Measurements from ENCODE around the gene RAP1A.

The RAP1A gene

DNA sequence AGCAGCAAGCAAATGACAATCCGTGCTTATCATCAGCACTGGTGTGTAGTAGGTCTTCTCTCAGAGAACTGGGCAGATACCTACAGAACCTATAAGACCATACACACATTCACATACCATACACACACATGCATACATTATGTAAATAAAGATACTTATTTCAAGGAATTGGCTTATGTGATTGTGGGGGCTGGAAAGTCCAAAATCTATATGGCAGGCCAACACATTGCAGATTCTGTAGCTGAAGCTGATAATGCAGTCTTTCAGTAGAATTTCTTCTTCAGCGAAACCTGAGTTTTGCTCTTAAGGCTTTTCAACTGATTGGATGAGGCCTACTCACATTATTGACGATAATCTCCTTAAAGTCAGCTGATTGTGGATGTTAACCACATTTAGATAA is 24.1 kb downstream of the RAP1A start:
- DNase-seq (ENCODE audit: low spot score) (no peak), ATAC-seq (ENCODE audit: low read depth) (no peak)
- no peaks in the 10 kb centered on the region for H3K9me3 ChIP-seq (ENCODE audit: severe bottlenecking)
- TF ChIP-seq, protein P1, sequence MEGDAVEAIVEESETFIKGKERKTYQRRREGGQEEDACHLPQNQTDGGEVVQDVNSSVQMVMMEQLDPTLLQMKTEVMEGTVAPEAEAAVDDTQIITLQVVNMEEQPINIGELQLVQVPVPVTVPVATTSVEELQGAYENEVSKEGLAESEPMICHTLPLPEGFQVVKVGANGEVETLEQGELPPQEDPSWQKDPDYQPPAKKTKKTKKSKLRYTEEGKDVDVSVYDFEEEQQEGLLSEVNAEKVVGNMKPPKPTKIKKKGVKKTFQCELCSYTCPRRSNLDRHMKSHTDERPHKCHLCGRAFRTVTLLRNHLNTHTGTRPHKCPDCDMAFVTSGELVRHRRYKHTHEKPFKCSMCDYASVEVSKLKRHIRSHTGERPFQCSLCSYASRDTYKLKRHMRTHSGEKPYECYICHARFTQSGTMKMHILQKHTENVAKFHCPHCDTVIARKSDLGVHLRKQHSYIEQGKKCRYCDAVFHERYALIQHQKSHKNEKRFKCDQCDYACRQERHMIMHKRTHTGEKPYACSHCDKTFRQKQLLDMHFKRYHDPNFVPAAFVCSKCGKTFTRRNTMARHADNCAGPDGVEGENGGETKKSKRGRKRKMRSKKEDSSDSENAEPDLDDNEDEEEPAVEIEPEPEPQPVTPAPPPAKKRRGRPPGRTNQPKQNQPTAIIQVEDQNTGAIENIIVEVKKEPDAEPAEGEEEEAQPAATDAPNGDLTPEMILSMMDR (IDR thresholded peaks at IDR 0.05; ENCODE audit: poor library complexity, severe bottlenecking): no peak
- H3K36me3 ChIP-seq (ENCODE audit: low read depth): no peaks in the 10 kb centered on the region
- H3K4me3 ChIP-seq (ENCODE audit: severe bottlenecking): no peak overlapping the region
- H3K4me1 ChIP-seq (ENCODE audit: insufficient read depth, poor library complexity, severe bottlenecking): no peaks in the 10 kb centered on the region
- no peak overlapping the region for H3K27ac ChIP-seq (ENCODE audit: poor library complexity, severe bottlenecking)
- no peaks in the 10 kb centered on the region for H3K27me3 ChIP-seq (ENCODE audit: insufficient read depth, poor library complexity, severe bottlenecking)

DNA sequence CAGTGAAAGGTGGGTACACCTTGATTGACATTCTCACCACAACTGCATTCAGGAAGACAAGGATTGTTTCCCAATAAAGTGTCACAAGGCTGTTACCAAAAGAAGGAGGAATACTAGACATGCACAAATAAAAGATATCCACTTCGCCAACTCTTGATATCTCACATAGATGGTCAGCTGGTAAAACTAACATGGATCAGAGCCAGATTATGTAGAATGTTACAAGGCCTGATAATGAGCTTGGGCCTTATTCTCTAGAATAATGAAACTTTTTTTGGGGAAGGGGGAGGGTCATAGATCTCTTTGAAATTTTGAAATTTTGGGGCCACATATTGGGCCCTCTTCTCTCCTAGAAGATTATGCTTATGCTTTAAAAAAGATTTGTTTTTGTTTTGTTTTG is 24.9 kb downstream of the RAP1A start:
- Histone ChIP-seq H3K4me1 (ENCODE audit: insufficient read depth, poor library complexity, severe bottlenecking) (no peaks in the 10 kb centered on the region), H3K27ac (ENCODE audit: poor library complexity, severe bottlenecking) (no peak overlapping the region), H3K36me3 (ENCODE audit: low read depth) (no peaks in the 10 kb centered on the region), H3K9me3 (ENCODE audit: severe bottlenecking) (no peaks in the 10 kb centered on the region), H3K4me3 (ENCODE audit: severe bottlenecking) (no peak overlapping the region), H3K27me3 (ENCODE audit: insufficient read depth, poor library complexity, severe bottlenecking) (no peaks in the 10 kb centered on the region)
- no peak for ATAC-seq (ENCODE audit: low read depth)
- DNase-seq (ENCODE audit: low spot score): no peak
- TF ChIP-seq, protein P1 (IDR thresholded peaks at IDR 0.05; ENCODE audit: poor library complexity, severe bottlenecking): no peak

DNA sequence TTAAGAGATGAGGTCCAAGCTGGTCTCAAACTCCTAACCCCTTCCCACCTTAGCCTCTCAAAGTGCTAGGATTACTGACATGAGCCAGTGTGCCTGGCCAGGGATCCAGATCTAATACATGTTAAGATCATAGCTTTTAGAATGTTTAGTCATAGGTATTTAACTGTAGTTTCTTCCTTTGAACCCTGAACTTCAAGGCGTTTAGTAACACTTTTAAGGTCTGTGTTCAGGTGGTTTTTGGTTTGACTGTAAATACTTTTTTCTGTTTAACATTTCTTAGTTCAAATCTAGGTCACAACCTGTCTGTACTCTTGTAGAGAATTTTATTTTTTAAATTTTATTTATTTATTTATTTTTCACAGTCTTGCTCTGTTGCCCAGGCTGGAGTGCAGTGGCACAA is 28.1 kb downstream of the RAP1A start:
- DNase-seq (ENCODE audit: low spot score) (no peak), ATAC-seq (ENCODE audit: low read depth) (no peak)
- Histone ChIP-seq H3K9me3 (ENCODE audit: severe bottlenecking) (no peaks in the 10 kb centered on the region), H3K27me3 (ENCODE audit: insufficient read depth, poor library complexity, severe bottlenecking) (no peaks in the 10 kb centered on the region), H3K4me3 (ENCODE audit: severe bottlenecking) (no peak overlapping the region), H3K27ac (ENCODE audit: poor library complexity, severe bottlenecking) (no peak overlapping the region), H3K36me3 (ENCODE audit: low read depth) (no peaks in the 10 kb centered on the region), H3K4me1 (ENCODE audit: insufficient read depth, poor library complexity, severe bottlenecking) (no peaks in the 10 kb centered on the region)
- TF ChIP-seq, protein P1 (IDR thresholded peaks at IDR 0.05; ENCODE audit: poor library complexity, severe bottlenecking): no peak

DNA sequence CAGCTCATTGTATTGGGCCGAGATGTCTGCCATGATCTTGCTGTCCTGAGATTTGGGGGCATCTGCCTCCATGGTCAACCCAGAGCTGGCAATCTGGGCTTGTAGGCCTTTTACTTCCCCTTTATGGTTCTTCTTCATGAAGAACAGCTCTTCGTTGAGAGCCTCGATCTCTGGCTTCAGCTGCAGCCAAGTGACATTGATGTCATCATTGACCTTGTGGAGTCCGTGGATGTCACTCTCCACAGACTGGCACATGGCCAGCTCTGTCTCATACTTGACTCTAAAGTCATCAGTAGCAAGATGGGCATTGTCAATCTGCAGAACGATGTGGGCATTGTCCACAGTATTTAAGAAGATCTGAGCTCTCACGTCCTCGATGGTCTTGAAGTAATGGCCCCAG is 29.2 kb downstream of the RAP1A start:
- Histone ChIP-seq H3K27me3 (ENCODE audit: insufficient read depth, poor library complexity, severe bottlenecking) (no peaks in the 10 kb centered on the region), H3K9me3 (ENCODE audit: severe bottlenecking) (no peaks in the 10 kb centered on the region), H3K4me1 (ENCODE audit: insufficient read depth, poor library complexity, severe bottlenecking) (no peaks in the 10 kb centered on the region), H3K36me3 (ENCODE audit: low read depth) (no peaks in the 10 kb centered on the region), H3K4me3 (ENCODE audit: severe bottlenecking) (no peak overlapping the region), H3K27ac (ENCODE audit: poor library complexity, severe bottlenecking) (no peak overlapping the region)
- ATAC-seq (ENCODE audit: low read depth): no peak
- TF ChIP-seq, protein P1 (IDR thresholded peaks at IDR 0.05; ENCODE audit: poor library complexity, severe bottlenecking): no peak
- no peak for DNase-seq (ENCODE audit: low spot score)

DNA sequence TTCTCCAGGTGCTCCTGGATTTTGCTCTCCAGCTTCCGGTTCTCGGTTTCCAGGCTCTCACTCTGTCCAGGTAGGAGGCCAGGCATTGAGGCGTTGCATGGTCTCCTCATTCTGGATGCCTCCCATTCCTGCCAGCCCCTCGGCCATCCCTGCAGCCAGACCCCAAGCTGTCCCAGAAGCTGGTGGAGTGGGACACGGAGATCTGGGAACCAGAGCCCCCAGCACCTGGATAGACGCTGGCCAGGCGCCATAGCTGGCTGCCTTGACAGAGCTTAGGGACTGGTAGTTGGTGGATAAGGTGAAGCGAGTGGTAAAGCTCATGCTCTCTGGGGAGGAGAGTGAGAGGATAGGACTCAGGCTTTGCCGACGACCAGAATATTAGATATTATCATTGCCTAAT is 29.6 kb downstream of the RAP1A start:
- H3K4me3 ChIP-seq (ENCODE audit: severe bottlenecking): no peak overlapping the region
- H3K4me1 ChIP-seq (ENCODE audit: insufficient read depth, poor library complexity, severe bottlenecking): no peaks in the 10 kb centered on the region
- no peak overlapping the region for H3K27ac ChIP-seq (ENCODE audit: poor library complexity, severe bottlenecking)
- H3K9me3 ChIP-seq (ENCODE audit: severe bottlenecking): no peaks in the 10 kb centered on the region
- no peak for DNase-seq (ENCODE audit: low spot score)
- no peaks in the 10 kb centered on the region for H3K27me3 ChIP-seq (ENCODE audit: insufficient read depth, poor library complexity, severe bottlenecking)
- ATAC-seq (ENCODE audit: low read depth): no peak
- TF ChIP-seq, protein P1 (IDR thresholded peaks at IDR 0.05; ENCODE audit: poor library complexity, severe bottlenecking): no peak
- no peaks in the 10 kb centered on the region for H3K36me3 ChIP-seq (ENCODE audit: low read depth)

Data from RWPE2 (cell line).